ENCODE results near the gene APC2.

APC2 gene

DNA sequence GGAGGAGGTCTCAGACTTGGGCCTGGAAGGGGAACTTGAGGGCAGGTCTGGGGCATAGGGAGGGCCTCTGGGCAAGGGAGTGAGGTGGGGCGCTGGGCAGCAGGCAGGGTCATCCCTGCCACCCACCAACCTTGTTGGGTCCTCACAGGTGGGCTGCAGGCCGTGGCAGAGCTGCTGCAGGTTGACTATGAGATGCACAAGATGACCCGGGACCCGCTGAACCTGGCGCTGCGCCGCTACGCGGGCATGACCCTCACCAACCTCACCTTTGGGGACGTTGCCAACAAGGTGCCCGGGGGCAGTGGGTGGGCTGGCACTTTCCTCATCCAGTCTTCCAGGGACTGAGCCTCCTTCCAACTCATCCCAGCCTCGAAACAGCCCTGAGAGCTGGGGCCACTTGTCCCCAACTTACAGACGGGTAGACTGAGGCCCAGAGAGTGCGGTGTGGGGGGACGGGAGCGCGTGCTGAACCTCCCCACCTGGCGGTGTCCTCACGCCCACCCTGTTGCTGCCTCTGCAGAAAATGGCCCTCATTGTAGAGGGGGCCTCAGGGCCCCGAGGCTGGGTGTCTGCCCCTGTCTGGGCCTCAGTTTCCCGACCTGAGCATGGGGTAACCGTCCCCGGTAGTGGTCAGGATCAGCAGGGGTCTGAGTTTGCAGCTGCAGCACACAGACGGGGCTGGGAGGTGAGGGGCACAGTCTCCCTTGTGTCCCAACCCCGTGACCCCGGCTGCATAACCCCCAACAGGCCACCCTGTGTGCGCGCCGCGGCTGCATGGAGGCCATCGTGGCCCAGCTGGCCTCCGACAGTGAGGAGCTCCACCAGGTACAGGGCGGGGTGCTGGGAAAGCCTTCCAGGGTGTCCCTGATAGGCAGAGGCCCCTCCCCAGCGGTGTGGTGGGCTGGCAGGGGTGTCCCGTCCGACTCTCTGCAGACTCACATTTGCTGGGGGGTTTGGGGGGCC is 10.4 kb downstream of the APC2 start:
- Mint-ChIP-seq H3K4me3 (no peak overlapping the region), H3K4me1 (peaks cover 6% of the 10 kb centered on the region), H3K27me3 (peaks cover 10% of the 10 kb centered on the region), H3K36me3 (peaks cover 2% of the 10 kb centered on the region), H3K9me3 (no peaks in the 10 kb centered on the region), H3K27ac (no peak overlapping the region)

- H3K9me3 Mint-ChIP-seq = no peaks in the 10 kb centered on the region
- no peak overlapping the region for H3K4me3 Mint-ChIP-seq
- H3K4me1 Mint-ChIP-seq = no peaks in the 10 kb centered on the region
- H3K27me3 Mint-ChIP-seq = peaks cover 8% of the 10 kb centered on the region
- no peak overlapping the region for H3K27ac Mint-ChIP-seq
- peaks cover 2% of the 10 kb centered on the region for H3K36me3 Mint-ChIP-seq
Observed at GRCh38 chr19:1461862-1462261, 11.9 kb downstream of the APC2 start.

- H3K27ac Mint-ChIP-seq = no peak overlapping the region
- H3K27me3 Mint-ChIP-seq = peaks cover 2% of the 10 kb centered on the region
- no peaks in the 10 kb centered on the region for H3K9me3 Mint-ChIP-seq
- H3K4me3 Mint-ChIP-seq = no peak overlapping the region
- no peaks in the 10 kb centered on the region for H3K4me1 Mint-ChIP-seq
- H3K36me3 Mint-ChIP-seq = no peaks in the 10 kb centered on the region
Observed at GRCh38 chr19:1465191-1466016, 15.5 kb downstream of the APC2 start.

DNA sequence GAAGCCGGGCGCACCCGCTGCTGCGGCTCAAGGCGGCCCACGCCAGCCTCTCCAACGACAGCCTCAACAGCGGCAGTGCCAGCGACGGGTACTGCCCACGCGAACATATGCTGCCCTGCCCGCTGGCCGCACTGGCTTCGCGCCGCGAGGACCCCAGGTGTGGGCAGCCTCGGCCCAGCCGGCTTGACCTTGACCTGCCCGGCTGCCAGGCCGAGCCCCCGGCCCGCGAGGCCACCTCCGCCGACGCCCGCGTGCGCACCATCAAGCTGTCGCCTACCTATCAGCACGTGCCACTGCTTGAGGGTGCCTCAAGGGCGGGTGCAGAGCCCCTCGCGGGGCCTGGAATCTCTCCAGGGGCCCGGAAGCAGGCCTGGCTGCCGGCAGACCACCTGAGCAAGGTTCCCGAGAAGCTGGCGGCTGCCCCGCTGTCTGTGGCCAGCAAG is 16.1 kb downstream of the APC2 start:
- Mint-ChIP-seq H3K4me3 (no peak overlapping the region), H3K36me3 (no peaks in the 10 kb centered on the region), H3K27ac (no peak overlapping the region), H3K9me3 (no peaks in the 10 kb centered on the region), H3K27me3 (peaks cover 2% of the 10 kb centered on the region), H3K4me1 (peaks cover under 1% of the 10 kb centered on the region)

- peaks cover 3% of the 10 kb centered on the region for H3K4me1 Mint-ChIP-seq
- no peak overlapping the region for H3K4me3 Mint-ChIP-seq
- no peak overlapping the region for H3K27ac Mint-ChIP-seq
- peaks cover 2% of the 10 kb centered on the region for H3K27me3 Mint-ChIP-seq
- no peaks in the 10 kb centered on the region for H3K36me3 Mint-ChIP-seq
- H3K9me3 Mint-ChIP-seq = no peaks in the 10 kb centered on the region
Observed at GRCh38 chr19:1466461-1467214, 16.7 kb downstream of the APC2 start.

DNA sequence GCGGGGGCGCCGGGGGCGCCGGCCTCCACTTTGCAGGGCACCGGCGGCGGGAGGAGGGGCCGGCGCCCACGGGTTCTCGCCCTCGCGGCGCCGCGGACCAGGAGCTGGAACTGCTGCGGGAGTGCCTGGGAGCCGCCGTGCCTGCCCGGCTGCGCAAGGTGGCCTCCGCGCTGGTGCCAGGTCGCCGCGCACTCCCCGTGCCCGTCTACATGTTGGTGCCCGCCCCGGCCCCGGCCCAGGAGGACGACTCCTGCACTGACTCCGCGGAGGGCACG is 17.2 kb downstream of the APC2 start:
- peaks cover 2% of the 10 kb centered on the region for H3K27me3 Mint-ChIP-seq
- H3K4me1 Mint-ChIP-seq = peaks cover 3% of the 10 kb centered on the region
- no peaks in the 10 kb centered on the region for H3K36me3 Mint-ChIP-seq
- no peaks in the 10 kb centered on the region for H3K9me3 Mint-ChIP-seq
- H3K4me3 Mint-ChIP-seq = no peak overlapping the region
- H3K27ac Mint-ChIP-seq = no peak overlapping the region

GRCh38 chr19:1467490-1468273 is 17.8 kb downstream of the APC2 start:
- Mint-ChIP-seq H3K9me3 (no peaks in the 10 kb centered on the region), H3K27me3 (peaks cover 2% of the 10 kb centered on the region), H3K27ac (no peak overlapping the region), H3K36me3 (no peaks in the 10 kb centered on the region), H3K4me1 (peaks cover 3% of the 10 kb centered on the region), H3K4me3 (no peak overlapping the region)

DNA sequence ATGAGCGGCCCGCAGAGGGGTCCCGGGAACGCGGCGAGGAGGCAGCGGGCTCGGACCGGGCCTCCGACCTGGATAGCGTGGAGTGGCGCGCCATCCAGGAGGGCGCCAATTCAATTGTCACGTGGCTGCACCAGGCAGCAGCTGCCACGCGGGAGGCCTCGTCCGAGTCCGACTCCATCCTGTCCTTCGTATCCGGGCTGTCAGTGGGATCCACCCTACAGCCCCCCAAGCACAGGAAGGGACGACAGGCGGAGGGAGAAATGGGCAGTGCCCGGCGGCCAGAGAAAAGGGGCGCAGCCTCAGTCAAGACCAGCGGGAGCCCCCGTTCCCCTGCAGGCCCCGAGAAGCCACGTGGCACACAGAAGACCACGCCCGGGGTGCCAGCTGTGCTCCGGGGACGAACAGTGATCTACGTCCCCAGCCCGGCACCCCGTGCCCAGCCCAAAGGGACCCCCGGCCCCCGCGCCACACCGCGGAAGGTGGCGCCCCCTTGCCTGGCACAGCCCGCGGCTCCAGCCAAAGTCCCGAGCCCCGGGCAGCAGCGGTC is 18.4 kb downstream of the APC2 start:
- Mint-ChIP-seq H3K27ac (peak overlapping the region; percentile 77), H3K4me3 (peak overlapping the region; percentile 52), H3K36me3 (no peaks in the 10 kb centered on the region), H3K27me3 (peaks cover 2% of the 10 kb centered on the region), H3K4me1 (peaks cover 8% of the 10 kb centered on the region), H3K9me3 (no peaks in the 10 kb centered on the region)

- Mint-ChIP-seq H3K27ac (no peak overlapping the region), H3K36me3 (no peaks in the 10 kb centered on the region), H3K4me1 (peaks cover 10% of the 10 kb centered on the region), H3K27me3 (peaks cover 2% of the 10 kb centered on the region), H3K9me3 (no peaks in the 10 kb centered on the region), H3K4me3 (peak overlapping the region; percentile 44)
Observed at GRCh38 chr19:1468821-1469254, 18.9 kb downstream of the APC2 start.

DNA sequence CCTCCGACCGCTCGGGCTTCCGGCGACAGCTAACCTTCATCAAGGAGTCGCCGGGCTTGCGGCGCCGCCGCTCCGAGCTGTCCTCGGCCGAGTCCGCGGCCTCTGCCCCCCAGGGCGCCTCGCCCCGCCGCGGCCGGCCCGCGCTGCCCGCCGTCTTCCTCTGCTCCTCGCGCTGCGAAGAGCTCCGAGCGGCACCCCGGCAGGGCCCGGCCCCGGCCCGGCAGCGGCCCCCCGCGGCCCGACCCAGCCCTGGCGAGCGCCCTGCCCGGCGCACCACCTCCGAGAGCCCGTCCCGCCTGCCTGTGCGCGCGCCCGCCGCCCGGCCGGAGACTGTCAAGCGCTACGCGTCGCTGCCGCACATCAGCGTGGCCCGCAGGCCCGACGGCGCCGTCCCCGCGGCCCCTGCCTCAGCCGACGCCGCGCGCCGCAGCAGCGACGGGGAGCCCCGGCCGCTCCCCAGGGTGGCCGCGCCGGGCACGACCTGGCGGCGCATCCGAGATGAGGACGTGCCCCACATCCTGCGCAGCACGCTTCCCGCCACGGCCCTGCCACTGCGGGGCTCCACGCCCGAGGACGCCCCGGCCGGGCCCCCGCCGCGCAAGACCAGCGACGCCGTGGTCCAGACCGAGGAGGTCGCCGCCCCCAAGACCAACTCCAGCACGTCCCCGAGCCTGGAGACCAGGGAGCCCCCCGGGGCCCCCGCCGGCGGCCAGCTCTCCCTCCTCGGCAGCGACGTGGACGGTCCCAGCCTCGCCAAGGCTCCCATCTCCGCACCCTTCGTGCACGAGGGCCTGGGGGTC is 19.5 kb downstream of the APC2 start:
- no peaks in the 10 kb centered on the region for H3K9me3 Mint-ChIP-seq
- no peak overlapping the region for H3K27ac Mint-ChIP-seq
- H3K36me3 Mint-ChIP-seq = no peaks in the 10 kb centered on the region
- peaks cover 2% of the 10 kb centered on the region for H3K27me3 Mint-ChIP-seq
- H3K4me3 Mint-ChIP-seq = peak overlapping the region; percentile 79
- H3K4me1 Mint-ChIP-seq = peaks cover 10% of the 10 kb centered on the region

DNA sequence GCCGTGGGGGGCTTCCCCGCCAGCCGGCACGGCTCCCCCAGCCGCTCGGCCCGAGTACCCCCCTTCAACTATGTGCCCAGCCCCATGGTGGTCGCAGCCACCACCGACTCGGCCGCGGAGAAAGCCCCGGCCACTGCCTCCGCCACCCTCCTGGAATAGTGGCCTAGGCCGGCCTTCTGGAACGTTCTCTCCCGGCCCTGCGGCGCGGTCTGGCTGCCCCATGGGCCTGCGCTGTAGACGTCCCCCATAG is 20.1 kb downstream of the APC2 start:
- Mint-ChIP-seq H3K27ac (no peak overlapping the region), H3K9me3 (no peaks in the 10 kb centered on the region), H3K4me1 (peaks cover 10% of the 10 kb centered on the region), H3K27me3 (peaks cover 2% of the 10 kb centered on the region), H3K4me3 (peak overlapping the region; percentile 79), H3K36me3 (no peaks in the 10 kb centered on the region)

GRCh38 chr19:1470305-1471009 is 20.5 kb downstream of the APC2 start:
- H3K4me3 Mint-ChIP-seq = peak overlapping the region; percentile 79

GRCh38 chr19:1471010-1471514 is 21.1 kb downstream of the APC2 start:
- H3K4me3 Mint-ChIP-seq = peak overlapping the region; percentile 62
- no peak overlapping the region for H3K27ac Mint-ChIP-seq
- peaks cover 10% of the 10 kb centered on the region for H3K4me1 Mint-ChIP-seq
- H3K9me3 Mint-ChIP-seq = no peaks in the 10 kb centered on the region
- no peaks in the 10 kb centered on the region for H3K36me3 Mint-ChIP-seq
- peaks cover 2% of the 10 kb centered on the region for H3K27me3 Mint-ChIP-seq

More at GRCh38 chr19:1470305-1471009, 20.5 kb downstream of the APC2 start:
- Mint-ChIP-seq H3K27me3 (peaks cover 2% of the 10 kb centered on the region), H3K27ac (no peak overlapping the region), H3K9me3 (no peaks in the 10 kb centered on the region), H3K4me1 (peaks cover 10% of the 10 kb centered on the region), H3K36me3 (no peaks in the 10 kb centered on the region)

All from activated naive CD4-positive, alpha-beta T cell treated with anti-CD3 and anti-CD28 coated beads, Interleukin-2, amount 50 U/mL, for 24 hours (primary cell).